ENCODE data around the gene MEI4.

Gene MEI4

GRCh38 chr6:77880501-77880900, 227.7 kb downstream of the MEI4 start:
- no peaks in the 10 kb centered on the region for H3K27me3 ChIP-seq (ENCODE audit: insufficient read depth, low read length, poor library complexity, severe bottlenecking)
- H2AFZ ChIP-seq (ENCODE audit: low read length): no peak overlapping the region
- no peaks in the 10 kb centered on the region for H3F3A ChIP-seq (ENCODE audit: low read depth)
- H3K79me2 ChIP-seq (ENCODE audit: insufficient read depth, low read length): no peaks in the 10 kb centered on the region
- no peaks in the 10 kb centered on the region for H3K36me3 ChIP-seq (ENCODE audit: insufficient read depth, low read length)
- H4K20me1 ChIP-seq (ENCODE audit: insufficient read depth, low read length, poor library complexity, severe bottlenecking): no peaks in the 10 kb centered on the region
- TF ChIP-seq EZH2phosphoT487 (IDR thresholded peaks at IDR 0.05; ENCODE audit: borderline replicate concordance) (no peak), CTCF (conservative IDR thresholded peaks at IDR 0.05; ENCODE audit: low read length) (no peak)
- no peaks in the 10 kb centered on the region for H3K9me3 ChIP-seq (ENCODE audit: insufficient read depth, low read depth, low read length)
- no peak overlapping the region for H3K4me3 ChIP-seq (ENCODE audit: low read length, poor library complexity, severe bottlenecking)
- no peaks in the 10 kb centered on the region for H3K4me1 ChIP-seq (ENCODE audit: insufficient read depth, low read length, poor library complexity, severe bottlenecking)
- no peaks in the 10 kb centered on the region for H3K9me2 ChIP-seq (replicated peaks; ENCODE audit: low read depth, low read length)
- no peak overlapping the region for H3K9ac ChIP-seq (ENCODE audit: low read depth, low read length, poor library complexity, severe bottlenecking)
- no peak overlapping the region for H3K4me2 ChIP-seq (ENCODE audit: low read depth, low read length, poor library complexity, severe bottlenecking)

- H3K36me3 ChIP-seq (ENCODE audit: insufficient read depth, low read length): no peaks in the 10 kb centered on the region
- H3K4me2 ChIP-seq (ENCODE audit: low read depth, low read length, poor library complexity, severe bottlenecking): no peak overlapping the region
- no peaks in the 10 kb centered on the region for H3K27me3 ChIP-seq (ENCODE audit: insufficient read depth, low read length, poor library complexity, severe bottlenecking)
- H3K79me2 ChIP-seq (ENCODE audit: insufficient read depth, low read length): no peaks in the 10 kb centered on the region
- H3K4me1 ChIP-seq (ENCODE audit: insufficient read depth, low read length, poor library complexity, severe bottlenecking): no peaks in the 10 kb centered on the region
- no peak overlapping the region for H3K9ac ChIP-seq (ENCODE audit: low read depth, low read length, poor library complexity, severe bottlenecking)
- no peak overlapping the region for H2AFZ ChIP-seq (ENCODE audit: low read length)
- H3K9me2 ChIP-seq (replicated peaks; ENCODE audit: low read depth, low read length): no peaks in the 10 kb centered on the region
- no peaks in the 10 kb centered on the region for H4K20me1 ChIP-seq (ENCODE audit: insufficient read depth, low read length, poor library complexity, severe bottlenecking)
- H3K9me3 ChIP-seq (ENCODE audit: insufficient read depth, low read depth, low read length): no peaks in the 10 kb centered on the region
- TF ChIP-seq CTCF (conservative IDR thresholded peaks at IDR 0.05; ENCODE audit: low read length) (no peak), EZH2phosphoT487 (IDR thresholded peaks at IDR 0.05; ENCODE audit: borderline replicate concordance) (no peak)
- H3K4me3 ChIP-seq (ENCODE audit: low read length, poor library complexity, severe bottlenecking): no peak overlapping the region
- H3F3A ChIP-seq (ENCODE audit: low read depth): no peaks in the 10 kb centered on the region
Measured at GRCh38 chr6:77883851-77884250, 231.0 kb downstream of the MEI4 start.

GRCh38 chr6:77893391-77893790, 240.6 kb downstream of the MEI4 start:
- Histone ChIP-seq H2AFZ (ENCODE audit: low read length) (no peak overlapping the region), H3K36me3 (ENCODE audit: insufficient read depth, low read length) (no peaks in the 10 kb centered on the region), H3K4me1 (ENCODE audit: insufficient read depth, low read length, poor library complexity, severe bottlenecking) (no peaks in the 10 kb centered on the region), H3K9me2 (replicated peaks; ENCODE audit: low read depth, low read length) (no peaks in the 10 kb centered on the region), H3K4me3 (ENCODE audit: low read length, poor library complexity, severe bottlenecking) (no peak overlapping the region), H3K79me2 (ENCODE audit: insufficient read depth, low read length) (no peaks in the 10 kb centered on the region), H3K9me3 (ENCODE audit: insufficient read depth, low read depth, low read length) (no peaks in the 10 kb centered on the region), H3K4me2 (ENCODE audit: low read depth, low read length, poor library complexity, severe bottlenecking) (no peak overlapping the region), H3K27me3 (ENCODE audit: insufficient read depth, low read length, poor library complexity, severe bottlenecking) (no peaks in the 10 kb centered on the region), H3F3A (ENCODE audit: low read depth) (no peaks in the 10 kb centered on the region), H4K20me1 (ENCODE audit: insufficient read depth, low read length, poor library complexity, severe bottlenecking) (no peaks in the 10 kb centered on the region), H3K9ac (ENCODE audit: low read depth, low read length, poor library complexity, severe bottlenecking) (no peak overlapping the region)
- no peak for TF ChIP-seq CTCF (conservative IDR thresholded peaks at IDR 0.05; ENCODE audit: low read length)
- no peak for TF ChIP-seq EZH2phosphoT487 (IDR thresholded peaks at IDR 0.05; ENCODE audit: borderline replicate concordance)
